ENCODE measurements around the gene NEIL3.

NEIL3 gene

DNA sequence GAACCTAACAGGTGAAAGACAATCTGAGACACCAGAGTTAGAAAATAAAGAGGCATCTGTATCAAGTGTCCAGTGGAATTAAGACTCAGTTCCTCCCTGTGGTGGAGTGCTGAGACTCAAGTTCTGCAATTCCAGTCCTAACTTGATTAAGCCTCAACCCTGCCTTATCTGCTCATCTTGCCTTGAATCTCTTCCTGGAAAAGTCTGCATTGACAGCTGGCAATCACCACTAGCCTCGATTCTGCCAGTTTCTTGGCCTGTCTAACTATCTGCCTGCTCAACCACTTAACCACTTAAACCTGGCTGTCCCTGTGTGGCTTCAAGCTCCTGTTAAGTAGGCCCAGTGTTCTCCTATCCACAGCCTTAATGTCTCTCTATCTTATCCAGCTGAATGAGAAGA lies 22.4 kb upstream of the NEIL3 start:
- TF ChIP-seq, protein P1, sequence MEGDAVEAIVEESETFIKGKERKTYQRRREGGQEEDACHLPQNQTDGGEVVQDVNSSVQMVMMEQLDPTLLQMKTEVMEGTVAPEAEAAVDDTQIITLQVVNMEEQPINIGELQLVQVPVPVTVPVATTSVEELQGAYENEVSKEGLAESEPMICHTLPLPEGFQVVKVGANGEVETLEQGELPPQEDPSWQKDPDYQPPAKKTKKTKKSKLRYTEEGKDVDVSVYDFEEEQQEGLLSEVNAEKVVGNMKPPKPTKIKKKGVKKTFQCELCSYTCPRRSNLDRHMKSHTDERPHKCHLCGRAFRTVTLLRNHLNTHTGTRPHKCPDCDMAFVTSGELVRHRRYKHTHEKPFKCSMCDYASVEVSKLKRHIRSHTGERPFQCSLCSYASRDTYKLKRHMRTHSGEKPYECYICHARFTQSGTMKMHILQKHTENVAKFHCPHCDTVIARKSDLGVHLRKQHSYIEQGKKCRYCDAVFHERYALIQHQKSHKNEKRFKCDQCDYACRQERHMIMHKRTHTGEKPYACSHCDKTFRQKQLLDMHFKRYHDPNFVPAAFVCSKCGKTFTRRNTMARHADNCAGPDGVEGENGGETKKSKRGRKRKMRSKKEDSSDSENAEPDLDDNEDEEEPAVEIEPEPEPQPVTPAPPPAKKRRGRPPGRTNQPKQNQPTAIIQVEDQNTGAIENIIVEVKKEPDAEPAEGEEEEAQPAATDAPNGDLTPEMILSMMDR (conservative IDR thresholded peaks at IDR 0.05), result no peak
- no peak for TF ChIP-seq ZFX (IDR thresholded peaks at IDR 0.05)
- H3K27ac ChIP-seq, result no peak overlapping the region

DNA sequence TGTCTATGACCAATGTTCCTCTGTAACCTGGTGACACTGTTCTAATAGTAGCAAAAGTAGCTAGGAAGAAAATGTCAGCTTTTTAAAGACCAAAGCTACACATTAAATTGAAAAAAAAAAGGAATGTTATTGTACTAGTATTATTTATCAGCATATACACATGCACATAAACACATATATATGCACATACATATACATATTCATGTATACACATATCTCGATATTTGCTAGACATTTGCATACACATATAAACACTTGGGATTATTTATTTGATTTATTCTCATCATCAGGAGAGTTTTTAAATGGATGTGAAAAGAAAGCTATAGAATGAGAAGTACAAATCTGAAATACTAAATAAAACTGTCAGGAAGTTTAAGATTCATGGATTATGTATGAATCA lies 21.3 kb upstream of the NEIL3 start:
- no peak for TF ChIP-seq ZFX (IDR thresholded peaks at IDR 0.05)
- H3K27ac ChIP-seq, result no peak overlapping the region

DNA sequence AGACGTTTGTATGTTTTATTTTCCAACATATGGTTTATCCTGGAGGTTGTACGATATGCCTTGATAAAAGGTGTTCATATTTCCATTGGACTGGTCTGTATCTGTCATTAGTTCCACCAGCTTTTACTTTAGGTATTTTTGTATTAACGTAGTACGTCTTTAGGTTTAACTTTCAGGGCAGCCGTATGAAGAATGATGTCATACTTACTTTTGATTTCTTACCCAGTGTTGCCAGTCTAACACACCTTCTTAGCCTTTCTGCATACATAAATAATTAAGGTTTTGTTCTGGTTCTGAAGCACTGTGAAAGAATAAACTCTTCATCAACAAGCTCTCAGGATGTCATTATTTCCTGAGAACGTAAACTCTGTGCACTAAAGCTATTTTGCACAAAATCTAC lies 18.9 kb upstream of the NEIL3 start:
- H3K27ac ChIP-seq, result no peak overlapping the region
- no peak for TF ChIP-seq ZFX (IDR thresholded peaks at IDR 0.05)
- TF ChIP-seq, protein P1 (conservative IDR thresholded peaks at IDR 0.05), result no peak

DNA sequence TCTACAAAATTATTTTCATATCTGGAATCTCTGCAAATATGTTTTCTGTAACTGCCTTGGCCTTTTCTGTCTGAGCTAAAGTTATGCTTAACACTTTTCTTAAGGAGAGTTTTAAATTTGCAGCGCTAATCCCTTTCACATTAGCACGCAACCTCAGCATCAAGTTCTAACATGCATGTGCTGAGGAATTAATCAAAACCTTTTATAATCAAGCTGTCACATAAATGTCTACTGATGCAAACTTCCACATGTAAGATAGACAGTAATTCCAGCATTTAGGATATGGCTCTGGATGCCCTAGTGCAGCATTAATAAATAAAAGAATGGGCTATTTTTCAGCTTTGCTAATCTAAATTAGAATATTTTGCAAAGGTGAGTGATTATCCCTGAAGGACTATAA lies 17.5 kb upstream of the NEIL3 start:
- H3K27ac ChIP-seq, result no peak overlapping the region
- TF ChIP-seq, protein P1 (conservative IDR thresholded peaks at IDR 0.05), result no peak
- no peak for TF ChIP-seq ZFX (IDR thresholded peaks at IDR 0.05)

DNA sequence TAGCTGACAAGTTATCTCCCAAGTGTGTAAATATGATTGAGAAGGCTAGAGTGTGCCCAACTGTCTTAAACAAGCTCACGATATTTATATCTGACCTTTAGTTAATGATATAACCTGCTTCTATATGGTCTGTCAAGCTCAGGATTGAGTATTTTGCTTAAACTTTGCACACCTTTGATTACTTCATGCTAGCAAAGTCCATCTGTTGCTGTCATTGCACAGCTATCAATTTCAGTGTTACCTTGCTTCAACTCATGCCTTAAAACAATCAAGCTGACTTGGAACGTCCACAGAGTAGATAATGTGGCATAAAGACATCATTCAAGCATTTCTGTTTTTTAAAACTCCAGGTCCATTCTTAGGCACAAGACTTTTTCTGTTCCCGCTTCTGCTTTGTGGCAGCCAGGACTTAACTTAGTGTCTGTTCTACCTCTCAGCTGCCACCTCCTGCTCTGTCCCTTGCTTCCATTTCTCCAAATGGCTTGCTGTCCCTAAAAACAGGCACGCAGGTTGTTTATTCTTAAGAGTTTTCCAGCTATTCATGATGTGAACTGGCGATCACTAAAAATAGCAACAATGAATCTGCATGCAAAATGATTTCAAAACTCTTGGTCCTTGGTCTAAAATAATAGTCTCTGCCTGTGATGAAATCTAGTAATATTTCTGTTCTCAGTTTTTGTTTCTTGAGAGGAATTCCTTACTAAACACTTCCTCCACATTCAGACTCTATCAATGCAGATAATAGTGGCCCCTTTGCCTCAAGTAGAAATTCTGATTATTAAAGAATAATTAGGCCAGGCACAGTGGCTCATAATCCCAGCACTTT lies 16.3 kb upstream of the NEIL3 start:
- TF ChIP-seq ZFX (IDR thresholded peaks at IDR 0.05), result no peak
- TF ChIP-seq, protein P1 (conservative IDR thresholded peaks at IDR 0.05), result no peak
- no peak overlapping the region for H3K27ac ChIP-seq

DNA sequence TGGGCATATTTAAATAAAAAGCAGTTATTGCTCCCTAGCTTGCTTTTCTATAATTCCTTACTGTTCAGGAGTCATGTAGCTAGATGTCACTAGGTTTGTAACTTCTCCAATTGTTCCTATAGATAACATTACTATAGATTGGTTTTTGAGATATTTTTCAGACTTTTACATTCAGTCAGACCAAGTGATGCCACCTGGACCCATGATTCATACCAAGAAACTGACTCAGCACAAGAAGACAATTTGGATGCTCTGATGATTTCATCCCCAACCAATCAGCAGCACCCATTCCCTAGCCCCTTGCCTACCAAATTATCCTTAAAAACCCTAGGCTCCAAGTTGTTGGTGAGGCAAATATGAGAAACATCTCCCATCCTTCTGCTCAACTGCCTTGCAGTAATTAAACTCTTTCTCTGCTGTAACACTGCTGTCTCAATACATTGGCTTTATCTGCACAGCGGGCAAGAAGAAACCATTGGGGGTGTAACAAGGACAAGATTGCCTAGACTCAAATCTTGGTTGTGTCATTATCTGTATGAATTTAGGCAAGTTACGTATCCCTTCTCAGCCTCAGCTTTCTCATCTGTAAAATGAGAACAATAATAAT lies 11.8 kb upstream of the NEIL3 start:
- TF ChIP-seq, protein P1 (conservative IDR thresholded peaks at IDR 0.05), result no peak
- TF ChIP-seq ZFX (IDR thresholded peaks at IDR 0.05), result no peak
- no peak overlapping the region for H3K27ac ChIP-seq

DNA sequence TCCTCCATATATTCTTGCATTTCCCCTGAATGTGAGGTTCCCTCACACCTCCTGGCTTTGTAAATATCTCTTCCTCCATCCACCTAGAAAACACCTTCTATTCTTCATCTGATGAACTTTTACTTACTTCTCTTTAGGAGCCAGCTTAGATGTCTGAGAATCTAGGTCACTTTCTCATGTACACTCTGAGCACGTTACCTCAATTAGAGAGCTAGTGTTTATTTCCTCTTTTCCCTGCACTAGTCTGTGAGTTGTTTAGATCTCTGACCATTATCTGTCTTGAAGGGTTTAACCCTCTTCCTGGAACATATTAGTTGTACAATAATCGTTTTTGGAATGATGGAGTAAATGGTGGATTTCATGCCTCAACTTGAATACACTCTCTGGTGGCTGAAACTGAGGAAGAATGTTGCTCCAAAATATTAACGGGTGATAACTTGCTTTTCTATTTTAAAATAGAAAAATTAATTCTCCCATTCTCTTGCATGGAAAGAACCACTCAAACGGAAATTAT lies 8.5 kb upstream of the NEIL3 start:
- TF ChIP-seq ZFX (IDR thresholded peaks at IDR 0.05), result no peak
- TF ChIP-seq, protein P1 (conservative IDR thresholded peaks at IDR 0.05), result no peak
- no peak overlapping the region for H3K27ac ChIP-seq
